Activated T-cell treated with anti-CD3 and anti-CD28 coated beads for 1 hour (primary cell): ENCODE results near the gene ATF5.

ENCODE experiments used
- DNase-seq: peaks from one replicate; pipeline ENCODE4 v3.0.0-alpha.2; 2020; ENCODE audit warnings: low read depth

ATF5 gene

GRCh38 chr19:49977076-49977475, 48.1 kb downstream of the ATF5 start:
- no peak for DNase-seq

- DNase-seq = no peak
Observed at GRCh38 chr19:49977881-49978280, 48.9 kb downstream of the ATF5 start.

GRCh38 chr19:49978324-49978723, 49.3 kb downstream of the ATF5 start:
- no peak for DNase-seq

- DNase-seq = no peak
Observed at GRCh38 chr19:49981603-49982593, 52.9 kb downstream of the ATF5 start.
